ENCODE measurements around the gene CHST8. TPM values are rescaled to one million over a fixed set of nuclear protein-coding genes. Genes with fewer than 3 reads are reported as not detected.

CHST8 gene
- total and polyA plus RNA-seq, 4 donors = 0.05 to 0.07 TPM; not detected in 2

- no peak overlapping the region for H3K9ac ChIP-seq (ENCODE audit: low read depth in 1 of 2, low read length in 2 of 2)
- TF ChIP-seq ZBTB33 (IDR thresholded peaks at IDR 0.05) = no peak
- no peak for TF ChIP-seq HNF4A (conservative IDR thresholded peaks at IDR 0.05)
- TF ChIP-seq RAD21 (IDR thresholded peaks at IDR 0.05) = no peak
- TF ChIP-seq ATF3 (IDR thresholded peaks at IDR 0.05) = no peak
- no peak for TF ChIP-seq HNF4G (IDR thresholded peaks at IDR 0.05)
- no peak for TF ChIP-seq FOXA2 (IDR thresholded peaks at IDR 0.05)
- no peak for TF ChIP-seq NR2F2 (IDR thresholded peaks at IDR 0.05)
- no peak for TF ChIP-seq REST (IDR thresholded peaks at IDR 0.05)
- 83% methylated on average over 9 of the region's 9 CpGs for WGBS
Measured at GRCh38 chr19:33777351-33777750, 155.6 kb downstream of the CHST8 start.

GRCh38 chr19:33777753-33778088 is 156.0 kb downstream of the CHST8 start:
- WGBS = 51% methylated on average over 17 of the region's 17 CpGs
- DNase-seq (ENCODE audit: low spot score) = no peak
- no peaks in the 10 kb centered on the region for H3K36me3 ChIP-seq (ENCODE audit: control insufficient read depth in 4 of 4, insufficient read depth in 3 of 4, low read depth in 1 of 4, low read length in 3 of 4)
- peaks cover 0 to 16% (median 5%) of the 10 kb centered on the region in 4 donors for H3K4me1 ChIP-seq (ENCODE audit: control insufficient read depth in 4 of 4, insufficient read depth in 4 of 4, low read length in 3 of 4)
- H3K27me3 ChIP-seq (ENCODE audit: control insufficient read depth in 4 of 4, insufficient read depth in 4 of 4, low read length in 3 of 4) = peaks cover 0 to 4% (median 0%) of the 10 kb centered on the region in 4 donors
- no peak overlapping the region for H3K4me3 ChIP-seq (ENCODE audit: low read depth in 1 of 3, low read length in 3 of 3)
- H3K9me3 ChIP-seq (ENCODE audit: control insufficient read depth in 4 of 4, low read length in 3 of 4) = no peaks in the 10 kb centered on the region
- H3K9ac ChIP-seq (ENCODE audit: low read depth in 1 of 2, low read length in 2 of 2) = no peak overlapping the region
- no peak overlapping the region for H3K27ac ChIP-seq (ENCODE audit: low read depth in 1 of 2, low read length in 2 of 2)
- TF ChIP-seq RXRA (IDR thresholded peaks at IDR 0.05) = no peak
- no peak for TF ChIP-seq NR2F2 (IDR thresholded peaks at IDR 0.05)
- no peak for TF ChIP-seq RAD21 (IDR thresholded peaks at IDR 0.05)
- TF ChIP-seq REST (IDR thresholded peaks at IDR 0.05) = no peak
- no peak for TF ChIP-seq MAX (IDR thresholded peaks at IDR 0.05)
- no peak for TF ChIP-seq ZBTB33 (IDR thresholded peaks at IDR 0.05)
- no peak for TF ChIP-seq CTCF (IDR thresholded peaks at IDR 0.05; ENCODE audit: low read depth, low read length, missing input control)
- no peak for TF ChIP-seq SP1 (IDR thresholded peaks at IDR 0.05)
- TF ChIP-seq JUND (IDR thresholded peaks at IDR 0.05) = no peak
- no peak for TF ChIP-seq YY1 (IDR thresholded peaks at IDR 0.05)
- no peak for TF ChIP-seq ATF3 (IDR thresholded peaks at IDR 0.05)
- no peak for TF ChIP-seq TAF1 (conservative IDR thresholded peaks at IDR 0.05)
- no peak for TF ChIP-seq FOXA2 (IDR thresholded peaks at IDR 0.05)
- no peak for TF ChIP-seq FOXA1 (IDR thresholded peaks at IDR 0.05)
- no peak for TF ChIP-seq EGR1 (IDR thresholded peaks at IDR 0.05; ENCODE audit: low read depth in 2 of 2)
- no peak for TF ChIP-seq GABPA (IDR thresholded peaks at IDR 0.05 in 1 of 2, conservative IDR thresholded peaks at IDR 0.05 in 1 of 2)
- no peak for TF ChIP-seq HNF4G (IDR thresholded peaks at IDR 0.05)
- TF ChIP-seq HNF4A (conservative IDR thresholded peaks at IDR 0.05) = no peak

More at GRCh38 chr19:33777351-33777750, 155.6 kb downstream of the CHST8 start:
- DNase-seq (ENCODE audit: low spot score) = no peak
- no peaks in the 10 kb centered on the region for H3K9me3 ChIP-seq (ENCODE audit: control insufficient read depth in 4 of 4, low read length in 3 of 4)
- H3K36me3 ChIP-seq (ENCODE audit: control insufficient read depth in 4 of 4, insufficient read depth in 3 of 4, low read depth in 1 of 4, low read length in 3 of 4) = no peaks in the 10 kb centered on the region
- H3K4me1 ChIP-seq (ENCODE audit: control insufficient read depth in 4 of 4, insufficient read depth in 4 of 4, low read length in 3 of 4) = peaks cover 0 to 16% (median 5%) of the 10 kb centered on the region in 4 donors
- peaks cover 0 to 4% (median 0%) of the 10 kb centered on the region in 4 donors for H3K27me3 ChIP-seq (ENCODE audit: control insufficient read depth in 4 of 4, insufficient read depth in 4 of 4, low read length in 3 of 4)
- H3K27ac ChIP-seq (ENCODE audit: low read depth in 1 of 2, low read length in 2 of 2) = no peak overlapping the region
- H3K4me3 ChIP-seq (ENCODE audit: low read depth in 1 of 3, low read length in 3 of 3) = no peak overlapping the region
